Measurements from ENCODE around the gene TELO2.

- peak; percentile 19; the same call in 1 of the 2 replicates for TF ChIP-seq CTCF (IDR thresholded peaks at IDR 0.05; ENCODE audit: low read length)
- TF ChIP-seq EZH2 (IDR thresholded peaks at IDR 0.05; ENCODE audit: borderline replicate concordance, low read length) = no peak
These were observed 1.8 kb upstream of the TELO2 start for GRCh38 chr16:1491327-1491726.
